GM19239 (cell line): ENCODE data around the gene COBL.

Source experiments
- DNase-seq: peaks from one replicate; pipeline ENCODE4 v3.0.0; 2011; ENCODE audit warnings: low spot score; ENCODE audit not compliant: insufficient read length
- FAIRE-seq: peaks from 2 replicates; lab custom pipeline; 2011; peaks lifted over from hg19 to GRCh38; lab: Jason Lieb, UNC

The COBL gene

GRCh38 chr7:51309361-51310130 is 7.1 kb downstream of the COBL start:
- no peak for FAIRE-seq
- no peak for DNase-seq

- no peak for DNase-seq
- no peak for FAIRE-seq
Observed at GRCh38 chr7:51308696-51309095, 7.9 kb downstream of the COBL start.

GRCh38 chr7:51308265-51308664 is 8.3 kb downstream of the COBL start:
- no peak for DNase-seq
- FAIRE-seq = no peak

DNA sequence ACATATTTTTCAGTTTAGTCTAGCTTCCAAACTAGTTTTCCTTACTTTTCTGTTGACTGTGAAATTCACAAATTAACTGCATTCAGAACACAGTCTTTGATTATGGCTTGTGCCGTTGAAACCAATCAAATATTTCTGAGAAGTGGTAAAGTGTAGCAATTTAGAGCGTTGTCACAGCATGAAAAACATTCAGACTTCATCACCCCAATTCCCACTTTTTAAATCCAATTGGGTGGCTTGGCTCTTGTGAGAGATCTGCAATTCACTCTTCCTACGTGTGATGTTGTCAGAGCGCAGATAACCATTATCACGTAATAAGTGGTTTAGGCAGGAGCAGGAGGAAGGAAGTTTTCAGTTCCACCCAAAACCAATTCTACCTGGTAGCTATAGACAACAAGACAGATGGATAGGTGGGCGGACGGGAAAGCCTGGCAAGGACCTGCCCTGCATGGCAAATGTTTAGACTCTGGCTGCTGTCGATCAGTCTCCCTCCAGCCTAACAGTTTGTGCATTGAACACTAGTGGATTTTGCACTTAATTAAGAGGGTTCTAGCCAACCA is 8.9 kb downstream of the COBL start:
- FAIRE-seq (no peak), DNase-seq (no peak)

DNA sequence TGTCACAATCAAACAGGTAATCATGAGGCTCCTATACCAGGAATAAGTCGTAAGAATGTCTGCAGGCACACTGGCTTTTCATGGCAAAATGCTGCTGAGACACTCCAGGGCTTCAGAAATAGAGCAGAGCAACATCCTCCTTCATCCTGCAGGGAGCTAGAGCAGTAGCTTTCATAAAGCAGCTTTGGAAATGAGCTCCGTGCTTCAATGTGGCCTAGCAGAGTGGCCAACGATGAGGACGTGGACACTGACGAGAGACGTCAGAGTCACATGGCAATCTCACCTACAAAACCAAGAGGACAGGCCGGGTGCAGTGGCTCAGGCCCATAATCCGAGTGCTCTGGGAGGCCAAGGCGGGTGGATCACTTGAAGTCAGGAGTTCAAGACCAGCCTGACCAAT is 9.8 kb downstream of the COBL start:
- DNase-seq (no peak), FAIRE-seq (no peak)

GRCh38 chr7:51304729-51305128 is 11.9 kb downstream of the COBL start:
- DNase-seq (no peak), FAIRE-seq (no peak)

DNA sequence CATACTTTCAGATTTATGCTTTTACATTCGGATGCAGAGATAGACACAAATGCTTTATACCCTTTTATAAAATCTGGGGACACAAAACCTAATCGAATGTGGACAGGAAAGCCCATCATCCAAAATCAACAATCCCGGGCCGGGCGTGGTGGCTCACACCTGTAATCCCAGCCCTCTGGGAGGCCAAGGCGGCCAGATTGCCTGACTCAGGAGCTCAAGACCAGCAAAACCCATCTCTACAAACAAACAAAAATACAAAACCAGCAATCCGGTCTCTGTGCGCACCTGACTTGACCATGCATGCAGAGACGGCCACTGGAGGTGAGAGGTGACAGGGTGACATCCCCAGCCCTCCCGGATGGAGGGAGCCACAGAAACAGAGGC is 13.5 kb downstream of the COBL start:
- DNase-seq = no peak
- FAIRE-seq = no peak

GRCh38 chr7:51301806-51302205 is 14.8 kb downstream of the COBL start:
- DNase-seq (no peak), FAIRE-seq (no peak)

DNA sequence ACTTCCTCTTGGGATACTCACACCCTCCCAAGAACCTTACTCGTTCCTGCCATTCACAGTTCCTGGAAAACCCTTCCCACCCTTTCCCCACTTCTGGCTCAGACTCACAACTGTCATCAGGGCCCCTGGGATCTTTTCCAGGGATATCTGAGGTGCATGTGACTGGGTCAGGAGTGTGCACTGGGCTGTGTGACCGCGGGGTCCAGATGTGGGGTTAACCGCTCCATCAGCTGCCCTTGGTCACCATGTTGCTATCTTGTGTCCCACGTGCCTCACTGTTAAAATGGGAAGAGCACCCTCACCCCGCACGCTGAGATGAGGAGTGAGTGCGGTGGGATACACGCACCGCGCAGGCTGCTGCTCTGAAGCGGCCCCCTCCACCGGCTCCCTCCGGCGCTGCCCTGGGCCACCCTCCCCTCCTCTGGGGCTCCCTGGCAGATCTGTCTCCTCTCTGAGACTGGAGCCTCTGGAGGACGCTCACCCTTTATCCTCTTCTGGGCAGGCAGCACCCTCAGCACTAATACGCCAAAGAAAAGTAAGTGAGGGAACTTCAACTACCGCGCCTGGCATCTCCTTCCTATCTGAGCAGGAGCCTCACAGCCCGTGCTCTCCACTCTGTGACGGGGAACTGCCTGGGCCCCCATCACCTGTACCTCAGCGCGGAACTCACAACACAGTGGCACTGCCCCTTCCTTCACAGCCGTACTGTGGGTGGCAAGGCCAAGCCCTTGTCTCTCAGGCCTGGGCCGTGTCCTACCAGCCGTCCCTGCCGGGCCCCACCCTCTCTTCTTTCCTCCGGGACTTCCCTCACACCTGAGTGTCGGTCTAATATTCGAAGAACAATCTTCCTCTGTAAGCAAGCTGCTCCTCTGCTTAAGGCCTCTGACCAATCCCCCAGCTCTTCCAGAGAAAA is 15.6 kb downstream of the COBL start:
- DNase-seq (no peak), FAIRE-seq (no peak)

DNA sequence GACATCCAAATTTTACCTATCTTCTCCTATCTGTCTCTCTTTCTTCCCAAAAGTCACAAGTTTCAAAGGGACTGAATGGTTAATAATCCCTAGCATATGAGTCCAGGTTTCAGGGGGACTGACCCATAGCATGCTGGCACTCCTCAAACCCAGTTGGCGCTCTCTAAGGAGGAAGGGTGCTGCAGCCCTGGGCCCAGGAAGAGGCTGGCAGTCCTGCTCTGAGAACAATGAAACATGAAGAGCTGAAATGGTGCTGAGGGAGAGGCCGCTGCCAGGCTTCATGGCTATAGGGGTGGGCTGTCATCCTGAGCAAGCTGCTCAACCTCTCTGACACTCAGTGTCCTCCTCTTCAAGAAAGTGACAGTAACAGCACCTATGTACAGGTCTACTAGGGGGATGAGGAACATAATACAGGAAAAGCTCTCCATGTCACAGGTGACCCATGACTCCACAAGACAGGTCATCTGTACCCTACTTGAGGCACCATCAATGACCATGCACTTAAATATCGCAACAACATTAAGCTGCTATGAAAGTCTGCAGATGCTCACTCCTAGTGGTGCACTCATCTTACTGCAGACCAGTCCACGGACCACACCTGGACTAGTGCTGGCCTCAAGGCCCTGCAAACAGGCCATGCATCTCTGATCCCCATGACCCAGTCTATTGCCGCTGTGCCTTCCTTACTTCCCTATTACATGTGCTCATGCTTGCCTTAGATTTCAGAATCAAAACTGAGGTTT is 17.0 kb downstream of the COBL start:
- FAIRE-seq = no peak
- no peak for DNase-seq

GRCh38 chr7:51298912-51299311 is 17.7 kb downstream of the COBL start:
- no peak for FAIRE-seq
- DNase-seq = no peak

DNA sequence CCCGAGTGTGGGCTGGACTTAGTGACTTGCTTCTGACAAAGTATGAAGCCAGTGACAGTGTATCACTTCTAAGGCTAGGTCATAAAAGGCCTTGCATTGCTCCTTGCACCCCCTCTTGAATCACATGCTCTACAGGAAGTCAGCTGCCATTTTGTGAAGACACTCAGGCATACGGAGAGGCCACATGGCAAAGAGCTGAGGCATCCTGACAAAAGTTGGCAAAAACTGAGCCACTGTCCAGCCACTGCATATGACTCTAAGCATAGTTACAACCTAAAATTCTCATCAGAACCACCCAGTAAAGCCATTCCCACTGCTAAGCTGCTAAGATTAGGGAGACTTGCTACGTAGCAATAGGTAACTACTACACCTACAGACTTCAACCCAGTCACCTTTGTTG is 18.6 kb downstream of the COBL start:
- no peak for DNase-seq
- no peak for FAIRE-seq

DNA sequence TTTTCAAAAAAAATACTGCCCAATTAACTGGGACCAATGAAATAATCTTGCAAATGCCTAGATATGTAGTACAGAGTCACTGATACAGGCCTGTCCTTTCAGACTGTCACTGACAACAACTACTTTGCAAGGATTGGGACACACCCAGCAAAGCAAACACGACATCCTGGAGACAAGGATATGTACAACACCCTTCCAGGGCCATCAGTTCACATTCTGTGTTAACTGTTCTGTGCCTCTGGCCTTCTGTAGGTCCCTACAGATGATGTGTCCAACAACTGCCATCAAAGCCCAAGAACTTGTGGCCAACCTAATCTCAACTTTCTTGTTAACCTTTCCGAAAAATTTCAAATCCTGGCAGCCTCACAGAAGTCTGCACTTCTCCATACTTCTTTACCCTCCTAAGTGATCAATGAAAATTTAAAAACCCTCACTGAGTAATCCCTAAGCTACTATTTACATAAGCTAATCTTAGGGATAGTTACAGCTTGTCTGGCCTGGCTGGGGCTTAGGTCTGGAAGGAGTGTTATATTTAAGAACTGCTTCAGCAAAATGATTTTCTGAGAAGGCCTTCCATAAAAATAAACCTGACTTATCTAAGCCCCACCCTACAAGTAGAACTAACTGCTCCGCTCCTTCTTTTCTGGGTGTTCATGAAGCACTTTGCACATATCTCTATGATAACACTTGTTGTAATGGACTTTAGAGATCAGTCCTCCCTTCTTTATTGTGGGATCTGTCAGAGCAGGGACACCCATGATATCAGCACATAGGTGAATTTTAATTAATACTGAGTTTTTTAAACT is 21.0 kb downstream of the COBL start:
- DNase-seq = no peak
- FAIRE-seq = no peak

DNA sequence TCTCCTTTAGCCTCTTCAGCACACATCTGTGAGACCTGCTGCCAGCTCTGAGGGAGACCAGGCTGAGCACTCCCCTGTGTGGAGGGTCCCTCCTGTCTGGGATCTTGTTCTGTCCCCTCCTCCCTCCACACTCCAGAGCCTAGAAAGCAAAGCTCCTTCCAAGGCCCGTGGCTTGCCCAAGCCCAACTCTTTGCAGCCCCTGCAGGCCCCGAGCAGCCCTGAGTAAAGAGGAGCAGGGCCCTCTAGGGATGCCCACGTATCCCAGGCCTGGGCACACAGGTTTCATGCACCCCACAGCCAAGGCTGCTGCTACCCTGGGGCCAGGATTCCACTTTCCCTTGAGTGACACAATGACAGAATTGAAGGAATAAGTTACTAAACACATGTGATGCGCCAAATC is 24.0 kb downstream of the COBL start:
- no peak for FAIRE-seq

DNA sequence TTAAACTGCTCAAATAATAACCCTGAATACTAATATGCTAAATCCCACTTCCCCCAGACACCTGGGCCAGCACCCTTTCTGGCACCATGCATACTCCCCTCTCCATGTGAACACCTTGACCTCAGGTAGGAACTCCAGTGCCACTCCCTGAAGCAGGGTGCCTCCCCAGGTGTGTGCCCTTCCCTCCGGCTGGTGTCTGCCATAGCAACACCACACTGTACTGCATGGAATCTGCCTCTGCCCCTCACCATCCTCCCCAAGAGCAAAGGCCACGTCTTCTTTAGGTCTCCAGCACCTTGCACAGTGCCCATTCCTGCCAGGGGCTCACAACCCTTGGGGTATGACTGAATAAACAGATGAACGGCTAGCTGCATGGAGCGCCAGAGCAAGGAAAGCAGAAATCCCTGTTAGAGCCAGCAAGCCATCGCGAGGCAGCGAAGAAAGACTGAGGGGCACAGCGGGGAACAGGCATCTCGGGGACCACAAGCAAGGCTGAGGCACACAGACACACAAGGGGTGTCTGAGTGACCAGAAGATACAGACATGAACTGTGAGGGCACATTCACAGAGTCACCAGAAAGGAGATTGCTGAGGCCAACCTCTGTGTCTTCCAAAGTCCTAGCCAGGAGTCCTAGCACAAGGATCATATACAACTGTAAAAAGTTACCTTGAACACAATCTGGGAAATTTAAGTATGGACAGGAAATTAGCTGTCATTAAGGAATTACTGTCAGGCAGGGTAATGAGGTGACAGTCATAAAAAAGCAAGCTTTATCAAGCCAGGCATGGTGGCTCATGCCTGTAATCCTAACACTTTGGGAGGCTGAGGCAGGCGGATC is 25.7 kb downstream of the COBL start:
- FAIRE-seq (no peak), DNase-seq (no peak)

More for the DNA sequence above, 24.0 kb downstream of the COBL start:
- DNase-seq = no peak

GRCh38 chr7:51290304-51290637 is 26.3 kb downstream of the COBL start:
- DNase-seq = no peak
- FAIRE-seq = no peak

DNA sequence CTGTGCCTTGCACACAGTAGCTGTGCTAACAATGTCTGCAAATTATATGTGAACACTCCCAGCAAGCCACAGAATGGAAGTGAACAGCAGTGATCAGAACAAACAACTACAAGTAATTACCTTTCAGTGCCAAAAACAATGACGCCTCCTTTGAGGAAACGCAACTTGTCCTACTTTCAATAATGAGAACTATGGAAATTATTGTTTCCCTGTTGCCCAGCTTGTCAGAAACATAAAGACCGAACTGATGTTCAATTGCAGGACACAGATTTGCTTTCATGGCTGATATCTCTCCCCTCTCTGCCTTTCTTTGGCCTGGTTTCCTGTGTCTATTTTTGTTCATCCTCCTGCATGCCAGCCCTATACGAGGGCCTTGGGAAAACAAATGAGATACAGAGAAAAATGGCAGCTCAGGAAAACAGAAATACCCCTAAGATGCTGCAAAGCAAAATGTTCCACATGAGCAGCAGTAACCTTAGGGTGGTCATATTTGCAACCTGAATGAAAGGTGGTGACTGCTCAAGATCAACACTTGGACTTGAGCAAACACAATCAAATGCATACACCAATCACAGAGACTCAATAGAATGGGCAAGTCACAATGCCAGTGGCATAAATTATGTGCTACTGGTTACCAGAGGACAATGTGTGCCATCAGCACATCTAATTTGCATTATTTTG is 26.8 kb downstream of the COBL start:
- FAIRE-seq (no peak), DNase-seq (no peak)

DNA sequence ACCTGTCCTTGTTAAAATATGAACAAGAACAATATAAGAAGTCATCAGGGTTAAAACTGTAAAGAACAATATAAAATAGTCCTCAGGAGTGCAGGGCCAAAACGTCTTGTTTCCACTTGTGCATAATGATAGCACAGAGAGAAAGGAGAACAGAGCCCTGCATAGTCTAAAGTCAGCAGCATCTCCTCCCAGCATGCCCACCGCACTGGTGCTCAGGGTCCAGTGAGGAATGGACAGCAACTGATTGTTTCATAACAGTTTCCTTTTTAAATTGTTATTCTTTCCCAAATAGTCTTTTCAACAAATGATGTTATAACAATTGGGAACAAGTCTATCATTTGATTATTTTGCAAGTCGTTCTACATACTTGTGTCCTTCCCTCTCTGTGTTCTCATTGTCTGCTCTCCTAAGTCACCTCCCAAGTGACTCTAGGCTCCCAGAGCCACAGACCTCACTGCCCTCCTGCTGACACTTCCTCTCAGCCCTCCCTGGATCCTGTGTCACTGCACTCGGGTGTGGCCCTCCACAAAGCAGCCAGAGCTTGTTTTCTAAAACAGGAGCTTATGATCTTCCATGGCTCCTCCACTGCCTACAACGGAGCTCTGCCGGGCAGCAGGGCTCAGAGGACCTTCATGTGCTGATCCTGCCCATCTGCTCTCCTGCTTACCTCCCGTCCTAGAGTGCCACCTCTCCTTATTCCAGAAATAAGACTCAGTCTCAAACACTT is 27.6 kb downstream of the COBL start:
- no peak for FAIRE-seq

More for the DNA sequence above, 27.6 kb downstream of the COBL start:
- DNase-seq = no peak
